NCI-H2196 (cell line): ENCODE data around the gene FHL3.
"Not testable (repeated sequence)": the region's sequence is repeated elsewhere in the genome, so short reads cannot be mapped to it uniquely, and the experiment has no call there.

ENCODE experiments used
- DNase-seq: peaks from one replicate; lab custom pipeline; 2025; ENCODE audit not compliant: unreplicated experiment; lab: John Stamatoyannopoulos, UW

FHL3 gene

DNA sequence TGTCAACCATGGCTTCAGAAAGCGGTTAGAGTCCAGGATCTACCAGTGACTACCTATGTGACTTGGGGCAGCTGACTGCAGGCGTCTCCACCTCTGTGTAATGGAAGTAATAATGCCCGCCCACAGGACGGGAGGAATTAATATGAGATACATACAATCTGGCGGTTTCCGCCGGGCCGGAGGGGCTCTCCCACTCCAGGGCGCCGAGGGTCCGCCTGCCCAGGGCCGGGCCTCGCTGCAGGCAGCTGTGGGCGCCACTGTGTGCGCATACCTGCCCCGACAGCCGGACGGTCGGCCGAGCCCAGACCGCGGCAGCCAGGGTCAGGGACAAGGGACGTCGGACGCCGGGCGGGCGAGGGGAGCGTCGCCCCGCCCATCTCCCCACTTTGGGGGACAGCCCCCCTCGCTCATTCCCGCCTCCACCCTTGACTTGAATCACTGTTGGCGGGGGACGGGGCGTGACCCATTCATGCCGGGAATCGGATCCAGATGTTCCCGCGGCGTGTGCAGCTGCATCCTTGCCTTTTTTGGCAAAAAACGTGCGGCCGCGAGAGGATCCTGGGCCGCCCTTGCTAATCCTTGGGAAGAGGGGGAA is 9.5 kb downstream of the FHL3 start:
- DNase-seq = peak; percentile 56

DNA sequence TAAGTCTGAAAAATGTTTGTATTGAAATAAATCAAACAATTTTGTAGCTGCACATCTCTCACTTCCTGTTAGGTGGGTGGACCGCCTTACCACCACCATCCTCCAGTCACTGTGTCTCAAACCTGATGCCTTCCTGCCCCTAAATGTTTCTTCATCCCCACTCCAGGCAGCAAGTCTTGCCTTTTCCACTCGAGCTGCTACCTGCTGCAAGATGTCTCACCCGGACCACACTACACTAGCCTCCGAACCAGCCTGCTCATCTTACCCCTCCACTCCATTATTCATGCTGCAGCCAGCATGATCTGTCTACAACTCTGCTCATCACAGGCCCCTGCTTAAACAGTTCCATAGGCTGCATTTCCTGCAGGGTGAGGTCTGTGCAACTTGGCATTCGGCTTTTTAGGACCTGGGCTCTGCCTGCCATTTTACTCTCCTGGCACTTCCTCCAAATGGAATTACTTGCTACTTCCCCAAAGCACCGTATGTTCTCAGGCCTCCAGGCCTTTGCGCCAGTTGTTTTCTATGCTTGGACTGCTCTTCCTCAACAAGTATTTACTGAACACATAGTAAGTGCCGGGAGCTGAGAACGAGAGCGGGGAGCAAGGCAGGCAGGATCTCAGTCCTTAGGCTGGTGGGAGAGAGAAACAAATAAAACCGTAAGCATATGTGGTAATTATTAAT is 10.3 kb downstream of the FHL3 start:
- DNase-seq = no peak

GRCh38 chr1:37989361-37989930 is 15.9 kb downstream of the FHL3 start:
- DNase-seq = no peak

- no peak for DNase-seq
Observed at GRCh38 chr1:37987679-37988078, 17.6 kb downstream of the FHL3 start.

- DNase-seq = no peak
Observed at GRCh38 chr1:37983546-37983945, 21.8 kb downstream of the FHL3 start.

GRCh38 chr1:37978541-37978940 is 26.8 kb downstream of the FHL3 start:
- DNase-seq = no peak

GRCh38 chr1:37975083-37975482 is 30.2 kb downstream of the FHL3 start:
- peak; percentile 57 for DNase-seq

GRCh38 chr1:37974567-37974966 is 30.7 kb downstream of the FHL3 start:
- DNase-seq = no peak

GRCh38 chr1:37973684-37974083 is 31.6 kb downstream of the FHL3 start:
- DNase-seq = not testable (repeated sequence)

GRCh38 chr1:37965301-37965700 is 40.0 kb downstream of the FHL3 start:
- no peak for DNase-seq

- not testable (repeated sequence) for DNase-seq
Observed at GRCh38 chr1:37964106-37964505, 41.2 kb downstream of the FHL3 start.

DNA sequence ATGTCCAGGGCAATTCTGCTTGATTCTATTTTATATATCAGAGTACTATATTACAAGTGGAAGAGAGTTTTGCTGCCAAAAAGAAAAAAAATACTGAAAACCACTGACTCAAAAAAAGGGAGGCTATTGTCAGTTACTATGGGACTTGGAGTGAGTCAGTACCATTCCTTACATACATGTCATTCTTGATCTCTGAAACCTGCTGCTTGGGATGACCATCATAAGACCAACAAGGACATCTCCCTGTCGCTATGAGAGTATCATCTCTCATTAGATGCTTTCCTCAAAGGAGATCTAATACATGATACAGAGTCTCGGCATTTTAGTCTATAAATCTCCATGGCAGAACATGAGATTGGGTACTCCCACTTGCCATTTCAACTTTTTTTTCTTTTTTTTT is 46.6 kb downstream of the FHL3 start:
- DNase-seq = no peak

GRCh38 chr1:37955685-37956084 is 49.6 kb downstream of the FHL3 start:
- DNase-seq = no peak

- no peak for DNase-seq
Observed at GRCh38 chr1:37954316-37954971, 50.9 kb downstream of the FHL3 start.

GRCh38 chr1:37952738-37953137 is 52.6 kb downstream of the FHL3 start:
- no peak for DNase-seq

DNA sequence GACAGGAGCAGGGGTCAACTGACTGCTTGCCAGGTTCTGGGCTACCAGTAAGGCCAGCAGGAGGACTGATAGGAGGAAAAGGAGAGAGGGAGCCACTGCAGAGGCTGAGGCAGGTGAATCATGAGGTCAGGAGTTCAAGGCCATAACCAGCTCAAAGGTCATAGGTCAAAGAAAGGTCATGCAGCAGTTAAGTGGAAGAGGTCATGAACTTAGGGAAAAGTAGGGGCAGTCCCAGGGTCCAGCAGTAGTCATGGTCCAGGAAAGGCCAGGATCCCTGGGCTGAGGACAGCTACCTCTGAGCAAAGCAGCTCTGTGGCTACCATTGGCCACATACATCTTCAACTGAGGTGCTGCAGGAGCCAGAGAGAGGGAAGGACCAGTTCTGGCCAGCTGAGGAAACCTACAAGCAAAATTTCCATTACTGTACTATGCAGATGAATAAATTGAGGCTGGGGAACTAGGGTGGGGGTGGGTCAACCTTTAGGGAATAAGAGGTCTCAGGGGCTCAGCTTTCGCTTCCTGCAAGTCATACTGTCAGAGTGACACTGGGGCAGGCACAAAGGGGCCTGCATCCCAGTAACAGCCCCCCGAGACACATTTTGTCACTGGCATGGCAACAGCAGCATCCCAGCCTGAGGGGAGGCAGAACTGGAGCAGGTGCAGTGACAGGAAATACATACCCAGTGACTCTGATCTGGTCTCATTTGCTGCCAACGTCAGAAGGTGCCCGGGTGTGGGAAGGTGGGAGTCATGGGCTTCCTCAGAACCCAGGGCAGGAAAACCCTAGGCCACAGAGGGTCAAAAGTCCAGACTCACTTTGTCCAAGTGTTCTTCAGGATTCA is 53.3 kb downstream of the FHL3 start:
- no peak for DNase-seq

- no peak for DNase-seq
Observed at GRCh38 chr1:37951041-37951782, 54.1 kb downstream of the FHL3 start.

- DNase-seq = no peak
Observed at GRCh38 chr1:37949524-37950152, 55.7 kb downstream of the FHL3 start.

DNA sequence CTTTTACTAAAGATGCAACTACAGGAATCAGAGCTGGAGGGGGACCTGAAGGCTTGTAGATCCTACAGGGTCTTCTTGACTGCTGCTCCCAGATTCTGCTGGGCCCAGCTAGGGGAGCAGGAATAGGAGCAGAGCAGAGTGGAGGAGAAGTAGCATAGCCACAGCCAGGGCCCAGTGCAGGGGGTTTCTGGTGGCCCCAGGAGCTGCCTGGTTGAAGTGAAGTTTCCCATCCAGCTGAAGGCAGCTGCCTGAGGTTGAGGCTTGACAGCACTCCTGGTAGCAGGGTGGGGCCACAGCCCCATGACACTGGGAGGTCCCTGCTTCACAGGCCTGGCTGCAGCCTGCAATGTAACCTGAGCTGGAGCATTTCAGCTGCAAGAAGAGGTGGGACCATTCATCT is 56.5 kb downstream of the FHL3 start:
- no peak for DNase-seq

GRCh38 chr1:37948166-37948565 is 57.1 kb downstream of the FHL3 start:
- DNase-seq = no peak
